HG03159 (cell line): ENCODE measurements around the gene TMEFF2.
A peak's percentile ranks its signal among the peaks of the same experiment; 100 is the strongest.

Experiments
- ATAC-seq: cut with Tn5 transposase; IDR thresholded peaks from one replicate; pipeline ENCODE4 v1.9.1; 2021; ENCODE audit warnings: mild to moderate bottlenecking, moderate library complexity; ENCODE audit not compliant: unreplicated experiment

TMEFF2 gene

GRCh38 chr2:192026059-192026824, 168.5 kb downstream of the TMEFF2 start:
- no peak for ATAC-seq

GRCh38 chr2:192025637-192026036, 169.1 kb downstream of the TMEFF2 start:
- ATAC-seq = no peak

GRCh38 chr2:192023006-192023405, 171.7 kb downstream of the TMEFF2 start:
- no peak for ATAC-seq

GRCh38 chr2:192017844-192018243, 176.9 kb downstream of the TMEFF2 start:
- ATAC-seq = no peak

- no peak for ATAC-seq
These were observed 178.5 kb downstream of the TMEFF2 start for GRCh38 chr2:192016265-192016664.

GRCh38 chr2:192013211-192013610, 181.5 kb downstream of the TMEFF2 start:
- no peak for ATAC-seq

GRCh38 chr2:192011196-192011595, 183.5 kb downstream of the TMEFF2 start:
- ATAC-seq = no peak

- ATAC-seq = no peak
These were observed 184.7 kb downstream of the TMEFF2 start for GRCh38 chr2:192010073-192010472.

- ATAC-seq = no peak
These were observed 187.0 kb downstream of the TMEFF2 start for GRCh38 chr2:192007581-192008228.

GRCh38 chr2:192005211-192005610, 189.5 kb downstream of the TMEFF2 start:
- no peak for ATAC-seq

GRCh38 chr2:192004188-192004963, 190.4 kb downstream of the TMEFF2 start:
- peak; percentile 72 for ATAC-seq

GRCh38 chr2:192002418-192002817, 192.3 kb downstream of the TMEFF2 start:
- no peak for ATAC-seq

- ATAC-seq = no peak
These were observed 194.3 kb downstream of the TMEFF2 start for GRCh38 chr2:192000196-192000980.

GRCh38 chr2:191999101-191999841, 195.5 kb downstream of the TMEFF2 start:
- no peak for ATAC-seq

- no peak for ATAC-seq
These were observed 199.4 kb downstream of the TMEFF2 start for GRCh38 chr2:191995285-191995684.

- no peak for ATAC-seq
These were observed 200.0 kb downstream of the TMEFF2 start for GRCh38 chr2:191994749-191995148.

- ATAC-seq = no peak
These were observed 203.3 kb downstream of the TMEFF2 start for GRCh38 chr2:191991442-191991841.

GRCh38 chr2:191985740-191986139, 209.0 kb downstream of the TMEFF2 start:
- no peak for ATAC-seq

- ATAC-seq = no peak
These were observed 211.1 kb downstream of the TMEFF2 start for GRCh38 chr2:191983591-191983990.

- ATAC-seq = no peak
These were observed 211.5 kb downstream of the TMEFF2 start for GRCh38 chr2:191983186-191983585.
